Ishikawa (cell line): ENCODE measurements around the gene FBXO41.

ENCODE experiments used
- CEBPB ChIP-seq: IDR thresholded peaks from 2 replicates; pipeline ENCODE4 v1.6.1; 2012
- CREB1 ChIP-seq: IDR thresholded peaks from 2 replicates; pipeline ENCODE4 v1.6.1; 2012; ENCODE audit warnings: low read depth
- EGR1 ChIP-seq: IDR thresholded peaks from 2 replicates; pipeline ENCODE4 v1.6.1; 2012
- EP300 ChIP-seq: IDR thresholded peaks from 2 replicates; pipeline ENCODE4 v1.6.1; 2012; ENCODE audit warnings: borderline replicate concordance
- FOXM1 ChIP-seq: IDR thresholded peaks from 2 replicates; pipeline ENCODE4 v1.6.1; 2012; ENCODE audit warnings: low read depth, borderline replicate concordance
- MAX ChIP-seq: IDR thresholded peaks from 2 replicates; pipeline ENCODE4 v1.6.1; 2012
- NFIC ChIP-seq: IDR thresholded peaks from 2 replicates; pipeline ENCODE4 v1.6.1; 2012
- RAD21 ChIP-seq: IDR thresholded peaks from 2 replicates; pipeline ENCODE4 v1.6.1; 2012; ENCODE audit warnings: low read depth
- TAF1 ChIP-seq: IDR thresholded peaks from 2 replicates; pipeline ENCODE4 v1.6.1; 2012; ENCODE audit warnings: low read depth, mild to moderate bottlenecking
- TCF12 ChIP-seq: IDR thresholded peaks from 2 replicates; pipeline ENCODE4 v1.6.1; 2012; ENCODE audit warnings: low read depth
- TEAD4 ChIP-seq: IDR thresholded peaks from 2 replicates; pipeline ENCODE4 v1.6.1; 2012
- USF1 ChIP-seq: IDR thresholded peaks from 2 replicates; pipeline ENCODE4 v1.6.1; 2012
- YY1 ChIP-seq: IDR thresholded peaks from 2 replicates; pipeline ENCODE4 v1.6.1; 2012; ENCODE audit warnings: low read depth
- ZBTB7A ChIP-seq: IDR thresholded peaks from 2 replicates; pipeline ENCODE4 v1.6.1; 2012; ENCODE audit warnings: low read depth
- TF ChIP-seq, protein P1 (sequence below): IDR thresholded peaks from 2 replicates; pipeline ENCODE4 v1.6.1; 2012; ENCODE audit warnings: low read depth, mild to moderate bottlenecking

Gene FBXO41

DNA sequence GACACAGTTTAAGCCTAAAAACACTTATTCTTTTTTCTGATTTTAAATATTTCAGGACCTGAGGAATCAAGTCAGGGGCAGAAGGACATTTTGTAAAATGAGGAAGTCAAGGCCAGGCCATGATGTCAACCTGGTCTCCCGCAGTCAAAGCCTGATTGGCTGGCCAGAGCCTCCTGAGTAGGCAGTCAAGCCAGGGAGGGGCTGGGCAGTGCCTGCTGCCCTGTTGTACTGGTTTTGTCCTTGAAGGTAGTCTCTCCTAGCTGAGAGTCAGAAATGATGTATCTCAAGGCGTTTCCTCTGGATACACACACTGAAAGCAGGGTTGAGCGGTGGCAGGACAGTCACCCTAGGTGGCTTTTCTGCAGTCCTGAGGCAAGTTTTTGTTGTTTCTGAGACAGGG lies 30.4 kb downstream of the FBXO41 start:
- no peak for TF ChIP-seq MAX
- TF ChIP-seq, protein P1, sequence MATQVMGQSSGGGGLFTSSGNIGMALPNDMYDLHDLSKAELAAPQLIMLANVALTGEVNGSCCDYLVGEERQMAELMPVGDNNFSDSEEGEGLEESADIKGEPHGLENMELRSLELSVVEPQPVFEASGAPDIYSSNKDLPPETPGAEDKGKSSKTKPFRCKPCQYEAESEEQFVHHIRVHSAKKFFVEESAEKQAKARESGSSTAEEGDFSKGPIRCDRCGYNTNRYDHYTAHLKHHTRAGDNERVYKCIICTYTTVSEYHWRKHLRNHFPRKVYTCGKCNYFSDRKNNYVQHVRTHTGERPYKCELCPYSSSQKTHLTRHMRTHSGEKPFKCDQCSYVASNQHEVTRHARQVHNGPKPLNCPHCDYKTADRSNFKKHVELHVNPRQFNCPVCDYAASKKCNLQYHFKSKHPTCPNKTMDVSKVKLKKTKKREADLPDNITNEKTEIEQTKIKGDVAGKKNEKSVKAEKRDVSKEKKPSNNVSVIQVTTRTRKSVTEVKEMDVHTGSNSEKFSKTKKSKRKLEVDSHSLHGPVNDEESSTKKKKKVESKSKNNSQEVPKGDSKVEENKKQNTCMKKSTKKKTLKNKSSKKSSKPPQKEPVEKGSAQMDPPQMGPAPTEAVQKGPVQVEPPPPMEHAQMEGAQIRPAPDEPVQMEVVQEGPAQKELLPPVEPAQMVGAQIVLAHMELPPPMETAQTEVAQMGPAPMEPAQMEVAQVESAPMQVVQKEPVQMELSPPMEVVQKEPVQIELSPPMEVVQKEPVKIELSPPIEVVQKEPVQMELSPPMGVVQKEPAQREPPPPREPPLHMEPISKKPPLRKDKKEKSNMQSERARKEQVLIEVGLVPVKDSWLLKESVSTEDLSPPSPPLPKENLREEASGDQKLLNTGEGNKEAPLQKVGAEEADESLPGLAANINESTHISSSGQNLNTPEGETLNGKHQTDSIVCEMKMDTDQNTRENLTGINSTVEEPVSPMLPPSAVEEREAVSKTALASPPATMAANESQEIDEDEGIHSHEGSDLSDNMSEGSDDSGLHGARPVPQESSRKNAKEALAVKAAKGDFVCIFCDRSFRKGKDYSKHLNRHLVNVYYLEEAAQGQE, result no peak
- no peak for TF ChIP-seq NFIC
- no peak for TF ChIP-seq EP300
- no peak for TF ChIP-seq YY1
- TF ChIP-seq ZBTB7A, result no peak
- no peak for TF ChIP-seq TCF12
- TF ChIP-seq FOXM1, result no peak

DNA sequence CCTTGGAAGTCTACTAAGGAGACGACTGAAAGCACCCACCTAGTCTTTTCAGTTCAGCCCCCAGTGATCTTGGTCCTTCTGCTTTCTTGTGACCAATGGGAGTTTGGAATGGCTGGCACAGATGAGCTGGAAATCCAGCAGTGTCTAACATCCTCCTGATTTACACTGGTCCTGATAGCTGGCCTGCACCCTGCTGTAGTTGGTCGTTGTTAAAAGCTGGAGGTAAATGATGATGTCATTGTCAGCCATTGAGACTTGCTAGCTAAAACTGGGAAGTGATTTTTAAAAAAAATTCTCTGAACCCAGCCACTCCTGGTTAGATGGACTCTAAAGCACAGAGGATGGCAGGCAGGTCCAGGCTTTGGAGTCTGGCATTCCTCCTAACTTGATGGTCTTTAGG lies 30.9 kb downstream of the FBXO41 start:
- TF ChIP-seq CREB1 (no peak), FOXM1 (no peak), TAF1 (no peak), USF1 (no peak), RAD21 (no peak), MAX (no peak), NFIC (no peak), TCF12 (no peak), YY1 (no peak), EGR1 (no peak), EP300 (no peak), CEBPB (no peak), ZBTB7A (no peak), TEAD4 (no peak)
- TF ChIP-seq, protein P1, result no peak

DNA sequence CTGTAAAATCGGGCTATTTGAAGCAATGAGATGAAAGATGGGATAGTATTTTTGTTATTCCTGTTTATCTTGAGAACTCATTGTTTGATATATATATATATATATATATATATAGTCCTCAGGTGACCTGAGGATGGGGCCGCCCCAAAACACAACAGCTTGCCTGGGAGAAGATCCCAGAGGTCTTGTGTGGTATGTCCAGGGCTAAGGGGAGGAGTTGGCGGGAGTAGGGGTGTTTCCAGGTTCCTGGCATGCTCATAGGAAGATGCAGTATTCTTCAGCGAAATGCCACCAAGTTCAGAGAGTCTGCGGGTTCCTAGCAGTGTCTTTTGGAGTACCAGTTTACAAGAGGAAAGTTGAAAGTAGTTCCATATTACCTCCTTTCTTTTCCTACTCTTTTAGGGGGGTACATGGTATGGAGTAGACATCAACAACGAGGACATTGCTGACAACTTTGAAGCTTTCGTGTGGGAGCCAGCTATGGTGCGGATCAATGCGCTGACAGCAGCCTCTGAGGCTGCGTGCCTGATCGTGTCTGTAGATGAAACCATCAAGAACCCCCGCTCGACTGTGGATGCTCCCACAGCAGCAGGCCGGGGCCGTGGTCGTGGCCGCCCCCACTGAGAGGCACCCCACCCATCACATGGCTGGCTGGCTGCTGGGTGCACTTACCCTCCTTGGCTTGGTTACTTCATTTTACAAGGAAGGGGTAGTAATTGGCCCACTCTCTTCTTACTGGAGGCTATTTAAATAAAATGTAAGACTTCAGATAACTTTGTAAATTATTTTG lies 31.8 kb downstream of the FBXO41 start:
- no peak for TF ChIP-seq MAX
- no peak for TF ChIP-seq RAD21
- no peak for TF ChIP-seq TEAD4
- no peak for TF ChIP-seq FOXM1
- no peak for TF ChIP-seq TCF12
- TF ChIP-seq CREB1, result no peak
- TF ChIP-seq, protein P1, result no peak
- no peak for TF ChIP-seq YY1
- no peak for TF ChIP-seq USF1
